Stimulated activated CD8-positive, alpha-beta memory T cell treated with anti-CD3 and anti-CD28 coated beads, Interleukin-7, amount 100 ng/mL, for 4 hours (primary cell): Measurements from ENCODE around the gene UGT2B15.
"Not testable (repeated sequence)": the region's sequence is repeated elsewhere in the genome, so short reads cannot be mapped to it uniquely, and the experiment has no call there.

Experiments
- DNase-seq, 2 donors: peaks; one replicate each; pipeline ENCODE4 v3.0.0-alpha.2; 2020; ENCODE audit warnings: low read depth in 2 of 2

UGT2B15 gene

GRCh38 chr4:68670479-68670939 lies at the start of gene UGT2B15:
Gene UGT2B15 (minus strand): TSS chr4:68670652. CDS start chr4:68670618, 34 bp downstream.
- not testable (repeated sequence) for DNase-seq

GRCh38 chr4:68719075-68719473 lies 48.6 kb upstream of the UGT2B15 start:
- no peak for DNase-seq

- DNase-seq: no peak
Observed at GRCh38 chr4:68718447-68719074, 48.1 kb upstream of the UGT2B15 start.

- no peak for DNase-seq
Observed at GRCh38 chr4:68717999-68718398, 47.5 kb upstream of the UGT2B15 start.

- no peak for DNase-seq
Observed at GRCh38 chr4:68714400-68714799, 43.9 kb upstream of the UGT2B15 start.

- no peak for DNase-seq
Observed at GRCh38 chr4:68712207-68712606, 41.8 kb upstream of the UGT2B15 start.

GRCh38 chr4:68708566-68708965 lies 38.1 kb upstream of the UGT2B15 start:
- DNase-seq: no peak

- DNase-seq: not testable (repeated sequence)
Observed at GRCh38 chr4:68703168-68703567, 32.7 kb upstream of the UGT2B15 start.

- DNase-seq: no peak
Observed at GRCh38 chr4:68700152-68700551, 29.7 kb upstream of the UGT2B15 start.

GRCh38 chr4:68693325-68694075 lies 23.0 kb upstream of the UGT2B15 start:
- DNase-seq: no peak

- no peak for DNase-seq
Observed at GRCh38 chr4:68691186-68691585, 20.7 kb upstream of the UGT2B15 start.

GRCh38 chr4:68683034-68683433 lies 12.6 kb upstream of the UGT2B15 start:
- no peak for DNase-seq

GRCh38 chr4:68681298-68681697 lies 10.8 kb upstream of the UGT2B15 start:
- DNase-seq: not testable (repeated sequence)

GRCh38 chr4:68673143-68673542 lies 2.7 kb upstream of the UGT2B15 start:
- no peak for DNase-seq

GRCh38 chr4:68671217-68671616 lies 765 bp upstream of the UGT2B15 start:
- DNase-seq: not testable (repeated sequence)

GRCh38 chr4:68668537-68669163 lies 1.8 kb downstream of the UGT2B15 start:
- not testable (repeated sequence) for DNase-seq

GRCh38 chr4:68667551-68667950 lies 2.9 kb downstream of the UGT2B15 start:
- DNase-seq: not testable (repeated sequence)

- DNase-seq: not testable (repeated sequence)
Observed at GRCh38 chr4:68664721-68665120, 5.7 kb downstream of the UGT2B15 start.

GRCh38 chr4:68662836-68663574 lies 7.4 kb downstream of the UGT2B15 start:
- DNase-seq: not testable (repeated sequence)

GRCh38 chr4:68658672-68659071 lies 11.8 kb downstream of the UGT2B15 start:
- DNase-seq: no peak

- not testable (repeated sequence) for DNase-seq
Observed at GRCh38 chr4:68657022-68657594, 13.3 kb downstream of the UGT2B15 start.
